Duodenal mucosa (tissue), 2 donors: ENCODE data around the gene NALF2.

Experiments used
- H3K27ac ChIP-seq: one replicate; pipeline ENCODE4 v1.7.0; 2013; ENCODE audit warnings: low read depth, low read length
- H3K27me3 ChIP-seq, 2 donors: one replicate each; pipeline ENCODE4 v1.7.0; 2013; ENCODE audit warnings: low read length in 2 of 2, control low read depth in 1 of 2; ENCODE audit not compliant: insufficient read depth in 2 of 2, control insufficient read depth in 1 of 2
- H3K36me3 ChIP-seq, 2 donors: one replicate each; pipeline ENCODE4 v1.7.0; 2013; ENCODE audit warnings: low read length in 2 of 2, control low read depth in 1 of 2; ENCODE audit not compliant: insufficient read depth in 2 of 2, control insufficient read depth in 1 of 2
- H3K4me1 ChIP-seq, 2 donors: one replicate each; pipeline ENCODE4 v1.7.0; 2013; ENCODE audit warnings: low read length in 2 of 2, control low read depth in 1 of 2; ENCODE audit not compliant: insufficient read depth in 2 of 2, control insufficient read depth in 1 of 2
- H3K4me3 ChIP-seq, 2 donors: one replicate each; pipeline ENCODE4 v1.7.0; 2013; ENCODE audit warnings: low read length in 2 of 2, low read depth in 1 of 2
- H3K9ac ChIP-seq, 2 donors: one replicate each; pipeline ENCODE4 v1.7.0; 2013; ENCODE audit warnings: low read length in 2 of 2, low read depth in 1 of 2
- H3K9me3 ChIP-seq, 2 donors: one replicate each; pipeline ENCODE4 v1.7.0; 2013; ENCODE audit warnings: low read length in 2 of 2, control low read depth in 1 of 2; ENCODE audit not compliant: control insufficient read depth in 1 of 2

NALF2 gene

DNA sequence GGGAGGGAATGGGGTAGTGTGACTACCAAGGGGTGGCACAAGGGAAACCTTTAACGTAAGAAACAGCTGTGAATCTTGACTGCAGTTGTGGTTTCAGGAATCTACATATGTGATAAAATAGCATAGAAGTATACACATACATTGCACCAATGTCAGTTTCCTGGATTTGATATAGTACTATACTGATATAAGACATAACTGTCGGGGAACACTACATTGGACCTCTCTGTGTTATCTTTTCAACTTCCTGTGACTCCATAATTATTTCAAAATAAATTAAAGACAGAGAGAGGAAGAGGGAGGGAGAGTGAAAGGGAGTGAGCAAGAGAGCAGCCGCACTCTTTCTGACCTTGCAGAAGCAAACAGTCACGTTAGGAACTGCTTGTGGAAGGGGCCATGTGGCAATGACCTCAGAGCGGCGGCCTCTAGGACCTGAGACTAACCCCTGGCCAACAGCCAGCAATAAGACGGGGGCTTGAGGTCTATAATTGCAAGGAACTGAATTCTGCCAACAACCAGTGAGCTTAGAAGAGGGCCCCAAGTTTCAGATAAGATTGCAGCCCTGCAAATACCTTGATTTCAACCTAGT, 47.4 kb downstream of the NALF2 start:
- no peaks in the 10 kb centered on the region for H3K9me3 ChIP-seq
- H3K27ac ChIP-seq, result no peak overlapping the region
- H3K27me3 ChIP-seq, result no peaks in the 10 kb centered on the region
- H3K9ac ChIP-seq, result no peak overlapping the region
- no peaks in the 10 kb centered on the region for H3K4me1 ChIP-seq
- no peak overlapping the region for H3K4me3 ChIP-seq
- H3K36me3 ChIP-seq, result no peaks in the 10 kb centered on the region

GRCh38 chrX:69552512-69552911, 48.4 kb downstream of the NALF2 start:
- H3K4me3 ChIP-seq, result no peak overlapping the region
- H3K27ac ChIP-seq, result no peak overlapping the region
- H3K9me3 ChIP-seq, result no peaks in the 10 kb centered on the region
- no peaks in the 10 kb centered on the region for H3K4me1 ChIP-seq
- no peak overlapping the region for H3K9ac ChIP-seq
- H3K36me3 ChIP-seq, result no peaks in the 10 kb centered on the region
- H3K27me3 ChIP-seq, result no peaks in the 10 kb centered on the region
